IPS-18c (cell line): ENCODE measurements around the gene RCN2.

ENCODE experiments used
- H3K4me3 ChIP-seq: 2 replicates; pipeline ENCODE4 v1.7.0; 2013; ENCODE audit warnings: low read depth, mild to moderate bottlenecking, low read length, moderate library complexity; ENCODE audit not compliant: insufficient read depth
- H3K9me3 ChIP-seq: one replicate; pipeline ENCODE4 v1.6.1; 2013; ENCODE audit warnings: mild to moderate bottlenecking, low read length, moderate library complexity; ENCODE audit not compliant: control insufficient read depth, insufficient read depth

RCN2 gene

GRCh38 chr15:76999996-77000395, 68.4 kb downstream of the RCN2 start:
- no peaks in the 10 kb centered on the region for H3K9me3 ChIP-seq
- H3K4me3 ChIP-seq, result no peak overlapping the region

- Histone ChIP-seq H3K9me3 (no peaks in the 10 kb centered on the region), H3K4me3 (no peak overlapping the region)
Measured at GRCh38 chr15:77001351-77001750, 69.8 kb downstream of the RCN2 start.

DNA sequence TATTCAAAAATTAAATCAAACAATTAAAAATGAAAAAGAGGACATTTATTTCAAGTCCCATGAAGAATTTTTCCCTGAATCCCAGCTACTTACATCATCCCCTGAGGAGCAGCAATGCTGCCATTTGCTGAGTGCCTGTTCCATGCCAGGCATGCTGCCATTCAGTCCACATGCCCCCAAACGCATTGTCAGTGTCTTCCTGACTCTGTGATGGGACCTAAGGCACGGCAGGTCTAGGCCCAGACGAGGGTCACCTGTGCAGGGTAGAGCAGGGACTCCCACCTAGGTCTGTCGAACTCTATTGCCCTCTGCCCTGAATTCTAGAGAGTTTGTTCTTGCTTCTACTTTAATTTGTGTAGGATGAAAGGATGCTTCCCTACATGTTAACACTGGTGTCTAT, 70.4 kb downstream of the RCN2 start:
- no peaks in the 10 kb centered on the region for H3K9me3 ChIP-seq
- H3K4me3 ChIP-seq, result no peak overlapping the region

GRCh38 chr15:77002436-77002835, 70.9 kb downstream of the RCN2 start:
- no peaks in the 10 kb centered on the region for H3K9me3 ChIP-seq

DNA sequence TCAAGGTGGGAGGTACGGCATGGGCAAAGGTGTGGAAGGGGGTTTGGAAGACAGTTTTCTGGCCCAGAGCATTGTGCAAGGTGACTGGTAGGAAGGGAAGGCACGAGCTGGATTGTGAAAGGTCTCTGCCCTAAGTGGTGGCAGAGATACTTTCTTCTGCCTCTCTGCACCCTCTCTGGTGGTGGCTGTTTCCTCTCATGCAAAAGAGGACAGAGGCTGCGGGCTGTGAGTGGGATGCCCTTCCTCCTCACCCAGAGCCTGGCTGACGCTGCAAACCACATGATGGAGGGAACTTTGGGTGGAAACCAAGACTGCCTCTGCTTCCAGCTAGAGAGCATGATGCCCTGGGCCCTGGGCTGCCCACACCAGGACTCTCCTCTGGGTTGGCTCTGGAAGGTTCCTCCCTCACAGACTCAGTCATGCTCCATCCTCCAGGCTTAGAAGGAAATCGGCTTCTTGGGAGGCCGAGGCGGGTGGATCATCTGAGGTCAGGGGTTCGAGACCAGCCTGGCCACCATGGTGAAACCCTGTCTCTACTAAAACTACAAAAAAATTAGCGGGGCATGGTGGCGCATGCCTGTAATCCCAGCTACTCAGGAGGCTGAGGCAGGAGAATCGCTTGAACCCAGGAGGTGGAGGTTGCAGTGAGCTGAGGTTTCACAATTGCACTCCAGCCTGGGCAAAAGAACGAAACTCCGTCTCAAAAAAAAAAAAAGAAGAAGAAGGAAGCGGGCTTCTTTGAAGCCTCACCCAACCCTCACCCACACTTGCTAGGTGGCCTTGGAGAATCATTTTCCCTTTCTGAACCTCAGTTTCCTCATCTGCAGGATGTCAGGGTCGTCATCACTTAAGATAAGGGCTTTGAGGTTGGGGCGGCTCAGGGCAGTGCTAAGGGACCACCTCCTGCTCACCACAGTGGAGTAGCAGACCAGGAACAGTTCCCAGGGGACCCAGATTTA, 71.7 kb downstream of the RCN2 start:
- Histone ChIP-seq H3K9me3 (no peaks in the 10 kb centered on the region), H3K4me3 (no peak overlapping the region)

More at GRCh38 chr15:77002436-77002835, 70.9 kb downstream of the RCN2 start:
- no peak overlapping the region for H3K4me3 ChIP-seq
